Adrenal gland (tissue), 5 donors: ENCODE results near the gene EYS.

Source experiments
- POLR2A ChIP-seq, 2 donors: fragments of 450-650 bp; IDR thresholded peaks; one replicate each; pipeline ENCODE4 v1.6.1; 2017; ENCODE audit warnings: antibody characterized with exemption in 2 of 2, mild to moderate bottlenecking in 2 of 2, moderate library complexity in 1 of 2
- TF ChIP-seq, protein P1 (sequence below), 6 experiments: fragments of 450-650 bp in 4 of 6; fragments of 200-600 bp in 2 of 6; sonication (generic) in 1 of 6; IDR thresholded peaks; 1 replicate in 5 of 6; 2 replicates in 1 of 6; pipeline versions ENCODE4 v1.5.1 to v1.8.0; 2016 to 2021; ENCODE audit warnings: antibody characterized with exemption in 6 of 6, mild to moderate bottlenecking in 2 of 6, moderate library complexity in 1 of 6
- donor health status: DM: no; HTN: no; CAD: no.

DNA sequence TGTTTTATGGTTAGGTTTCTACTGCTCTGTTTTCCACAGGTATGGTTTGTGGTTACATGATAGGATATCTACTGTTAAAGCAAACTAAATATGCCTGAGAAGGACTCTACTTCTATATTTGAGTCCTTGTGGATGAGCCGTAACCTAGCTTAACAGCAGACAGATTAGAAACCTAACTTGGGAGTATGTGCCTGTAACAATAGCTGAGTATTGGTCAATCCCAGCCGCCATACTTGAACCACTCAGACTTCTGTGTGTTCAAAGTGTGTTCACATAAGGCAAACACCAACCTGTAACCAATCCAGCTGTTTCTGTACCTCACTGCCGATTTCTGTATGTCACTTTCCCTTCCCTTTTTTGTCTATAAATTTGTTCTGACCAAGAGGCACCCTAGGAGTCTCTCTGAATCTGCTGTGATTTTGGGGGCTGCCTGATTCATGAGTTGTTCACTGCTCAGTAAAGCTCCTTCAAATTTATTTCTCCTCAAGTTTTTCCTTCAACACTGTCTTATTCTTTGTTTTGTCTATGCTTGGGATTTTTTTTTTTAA, 2034.4 kb downstream of the EYS start:
- TF ChIP-seq, protein P1, sequence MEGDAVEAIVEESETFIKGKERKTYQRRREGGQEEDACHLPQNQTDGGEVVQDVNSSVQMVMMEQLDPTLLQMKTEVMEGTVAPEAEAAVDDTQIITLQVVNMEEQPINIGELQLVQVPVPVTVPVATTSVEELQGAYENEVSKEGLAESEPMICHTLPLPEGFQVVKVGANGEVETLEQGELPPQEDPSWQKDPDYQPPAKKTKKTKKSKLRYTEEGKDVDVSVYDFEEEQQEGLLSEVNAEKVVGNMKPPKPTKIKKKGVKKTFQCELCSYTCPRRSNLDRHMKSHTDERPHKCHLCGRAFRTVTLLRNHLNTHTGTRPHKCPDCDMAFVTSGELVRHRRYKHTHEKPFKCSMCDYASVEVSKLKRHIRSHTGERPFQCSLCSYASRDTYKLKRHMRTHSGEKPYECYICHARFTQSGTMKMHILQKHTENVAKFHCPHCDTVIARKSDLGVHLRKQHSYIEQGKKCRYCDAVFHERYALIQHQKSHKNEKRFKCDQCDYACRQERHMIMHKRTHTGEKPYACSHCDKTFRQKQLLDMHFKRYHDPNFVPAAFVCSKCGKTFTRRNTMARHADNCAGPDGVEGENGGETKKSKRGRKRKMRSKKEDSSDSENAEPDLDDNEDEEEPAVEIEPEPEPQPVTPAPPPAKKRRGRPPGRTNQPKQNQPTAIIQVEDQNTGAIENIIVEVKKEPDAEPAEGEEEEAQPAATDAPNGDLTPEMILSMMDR (IDR thresholded peaks at IDR 0.05) = no peak
- no peak for TF ChIP-seq POLR2A (IDR thresholded peaks at IDR 0.05)
